ENCODE data around the gene WDR93.

DNA sequence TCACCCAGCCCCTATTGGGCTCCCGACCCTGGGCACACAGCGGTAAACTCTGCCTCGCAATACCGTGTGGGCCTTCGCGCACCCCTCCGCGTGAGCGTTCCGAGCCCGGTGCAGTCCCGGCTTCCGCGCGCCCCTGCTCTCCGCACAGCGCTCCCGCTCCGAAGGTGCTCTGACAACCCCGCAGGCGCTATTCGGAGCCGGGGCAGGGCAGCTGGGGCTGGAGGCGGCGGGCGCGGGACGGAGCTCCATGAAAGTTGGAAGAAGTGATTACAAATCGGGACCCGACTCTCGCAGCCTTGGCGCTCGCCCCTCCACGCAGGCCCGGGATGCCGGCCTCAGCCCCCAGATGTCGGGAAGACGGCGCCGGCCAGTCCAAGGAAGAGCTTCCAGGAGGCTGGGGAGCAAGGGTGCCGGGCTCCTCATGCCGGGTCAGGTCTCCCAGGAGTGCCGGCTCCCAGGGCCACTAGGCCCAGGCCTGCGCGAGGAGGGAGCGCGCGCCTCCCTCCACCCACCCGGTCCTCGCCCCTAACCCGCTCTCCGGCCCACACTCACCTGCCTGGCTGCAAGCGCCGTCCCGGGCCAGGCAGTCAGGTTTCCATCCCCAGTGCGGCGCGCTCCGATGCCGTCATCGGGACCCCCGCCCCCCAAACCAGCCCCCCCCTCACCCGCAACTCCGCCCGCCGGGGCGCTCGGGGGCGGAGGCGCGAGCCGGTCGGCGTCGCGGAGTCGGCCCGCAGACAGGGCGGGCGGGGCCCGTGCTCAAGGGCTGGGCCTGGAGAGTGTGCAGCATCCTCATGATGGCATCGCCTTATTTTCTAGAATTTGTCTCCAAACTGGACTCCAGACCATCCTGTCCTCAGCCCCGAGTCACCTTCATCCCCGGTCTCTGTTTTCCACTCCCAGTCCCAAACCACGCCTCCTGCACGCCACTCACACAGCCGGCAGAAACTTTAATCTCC lies 35.5 kb upstream of the WDR93 start, which contains the start of gene KIF7:
- TF ChIP-seq ZFHX2 (tag by site-specific recombination; conservative IDR thresholded peaks at IDR 0.05) (peak; percentile 83), CTCF (tag by site-specific recombination; IDR thresholded peaks at IDR 0.05) (peak; percentile 20; the same call in 1 of the 2 replicates), MYNN (tag by site-specific recombination; IDR thresholded peaks at IDR 0.05; ENCODE audit: borderline replicate concordance) (no peak), ZNF398 (tag by site-specific recombination; IDR thresholded peaks at IDR 0.05) (no peak), TCF7L2 (IDR thresholded peaks at IDR 0.05; ENCODE audit: borderline replicate concordance, low read depth, low read length) (no peak), KLF10 (tag by site-specific recombination; IDR thresholded peaks at IDR 0.05) (no peak)
- TF ChIP-seq, protein P1, sequence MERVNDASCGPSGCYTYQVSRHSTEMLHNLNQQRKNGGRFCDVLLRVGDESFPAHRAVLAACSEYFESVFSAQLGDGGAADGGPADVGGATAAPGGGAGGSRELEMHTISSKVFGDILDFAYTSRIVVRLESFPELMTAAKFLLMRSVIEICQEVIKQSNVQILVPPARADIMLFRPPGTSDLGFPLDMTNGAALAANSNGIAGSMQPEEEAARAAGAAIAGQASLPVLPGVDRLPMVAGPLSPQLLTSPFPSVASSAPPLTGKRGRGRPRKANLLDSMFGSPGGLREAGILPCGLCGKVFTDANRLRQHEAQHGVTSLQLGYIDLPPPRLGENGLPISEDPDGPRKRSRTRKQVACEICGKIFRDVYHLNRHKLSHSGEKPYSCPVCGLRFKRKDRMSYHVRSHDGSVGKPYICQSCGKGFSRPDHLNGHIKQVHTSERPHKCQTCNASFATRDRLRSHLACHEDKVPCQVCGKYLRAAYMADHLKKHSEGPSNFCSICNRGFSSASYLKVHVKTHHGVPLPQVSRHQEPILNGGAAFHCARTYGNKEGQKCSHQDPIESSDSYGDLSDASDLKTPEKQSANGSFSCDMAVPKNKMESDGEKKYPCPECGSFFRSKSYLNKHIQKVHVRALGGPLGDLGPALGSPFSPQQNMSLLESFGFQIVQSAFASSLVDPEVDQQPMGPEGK (tag by site-specific recombination; IDR thresholded peaks at IDR 0.05), result peak; percentile 93
- TF ChIP-seq, protein P2, sequence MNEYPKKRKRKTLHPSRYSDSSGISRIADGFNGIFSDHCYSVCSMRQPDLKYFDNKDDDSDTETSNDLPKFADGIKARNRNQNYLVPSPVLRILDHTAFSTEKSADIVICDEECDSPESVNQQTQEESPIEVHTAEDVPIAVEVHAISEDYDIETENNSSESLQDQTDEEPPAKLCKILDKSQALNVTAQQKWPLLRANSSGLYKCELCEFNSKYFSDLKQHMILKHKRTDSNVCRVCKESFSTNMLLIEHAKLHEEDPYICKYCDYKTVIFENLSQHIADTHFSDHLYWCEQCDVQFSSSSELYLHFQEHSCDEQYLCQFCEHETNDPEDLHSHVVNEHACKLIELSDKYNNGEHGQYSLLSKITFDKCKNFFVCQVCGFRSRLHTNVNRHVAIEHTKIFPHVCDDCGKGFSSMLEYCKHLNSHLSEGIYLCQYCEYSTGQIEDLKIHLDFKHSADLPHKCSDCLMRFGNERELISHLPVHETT (tag by site-specific recombination; IDR thresholded peaks at IDR 0.05), result no peak; the same call in 1 of the 2 replicates
